DND-41 (cell line): ENCODE data around the gene NAV3.

Experiments used
- EZH2 ChIP-seq: IDR thresholded peaks from 3 replicates; pipeline ENCODE4 v1.6.1; 2012; ENCODE audit warnings: borderline replicate concordance, low read depth, mild to moderate bottlenecking, moderate library complexity, low read length, inconsistent platforms; ENCODE audit not compliant: severe bottlenecking
- TF ChIP-seq, protein P1 (sequence below): IDR thresholded peaks from 2 replicates; pipeline ENCODE4 v1.5.1; 2012; ENCODE audit warnings: borderline replicate concordance, low read length, moderate library complexity, mild to moderate bottlenecking; ENCODE audit not compliant: poor library complexity, severe bottlenecking; ENCODE audit errors: extremely low read depth

DNA sequence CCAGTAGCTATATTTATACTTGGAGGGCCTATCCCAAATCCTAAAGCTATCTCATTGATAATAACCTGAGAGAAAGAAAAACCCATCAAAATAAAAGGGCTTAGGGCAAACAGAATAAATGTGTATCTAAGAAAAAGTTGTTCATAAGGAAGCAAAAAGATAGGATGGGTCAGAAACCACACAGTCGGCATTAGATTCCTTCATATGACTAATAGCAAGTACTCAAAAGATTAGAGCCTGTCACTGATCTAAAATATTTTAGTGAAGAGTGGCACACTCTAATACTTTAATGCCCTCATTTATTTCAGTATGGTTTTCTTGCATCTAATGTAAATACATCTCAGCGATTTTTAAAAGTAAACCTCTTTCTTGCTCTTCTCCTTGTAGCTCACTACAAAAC is 17.1 kb upstream of the NAV3 start:
- TF ChIP-seq, protein P1, sequence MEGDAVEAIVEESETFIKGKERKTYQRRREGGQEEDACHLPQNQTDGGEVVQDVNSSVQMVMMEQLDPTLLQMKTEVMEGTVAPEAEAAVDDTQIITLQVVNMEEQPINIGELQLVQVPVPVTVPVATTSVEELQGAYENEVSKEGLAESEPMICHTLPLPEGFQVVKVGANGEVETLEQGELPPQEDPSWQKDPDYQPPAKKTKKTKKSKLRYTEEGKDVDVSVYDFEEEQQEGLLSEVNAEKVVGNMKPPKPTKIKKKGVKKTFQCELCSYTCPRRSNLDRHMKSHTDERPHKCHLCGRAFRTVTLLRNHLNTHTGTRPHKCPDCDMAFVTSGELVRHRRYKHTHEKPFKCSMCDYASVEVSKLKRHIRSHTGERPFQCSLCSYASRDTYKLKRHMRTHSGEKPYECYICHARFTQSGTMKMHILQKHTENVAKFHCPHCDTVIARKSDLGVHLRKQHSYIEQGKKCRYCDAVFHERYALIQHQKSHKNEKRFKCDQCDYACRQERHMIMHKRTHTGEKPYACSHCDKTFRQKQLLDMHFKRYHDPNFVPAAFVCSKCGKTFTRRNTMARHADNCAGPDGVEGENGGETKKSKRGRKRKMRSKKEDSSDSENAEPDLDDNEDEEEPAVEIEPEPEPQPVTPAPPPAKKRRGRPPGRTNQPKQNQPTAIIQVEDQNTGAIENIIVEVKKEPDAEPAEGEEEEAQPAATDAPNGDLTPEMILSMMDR: no peak
- TF ChIP-seq EZH2: no peak
